HEK293 (cell line): ENCODE data around the gene PRR14L.

Experiments used
- ATF2 ChIP-seq: fragments of 450-650 bp; formaldehyde crosslinking; IDR thresholded peaks from 2 replicates; pipeline ENCODE4 v1.5.1; 2016; ENCODE audit warnings: missing biosample characterization, missing genetic modification characterization, low read depth
- CTCF ChIP-seq: fragments of 450-650 bp; formaldehyde crosslinking; IDR thresholded peaks from 2 replicates; pipeline ENCODE4 v1.5.1; 2016; ENCODE audit warnings: missing biosample characterization, missing genetic modification characterization
- ZSCAN30 ChIP-seq: fragments of 450-650 bp; IDR thresholded peaks from 2 replicates; pipeline ENCODE4 v1.5.1; 2018; ENCODE audit warnings: missing biosample characterization, mild to moderate bottlenecking, missing genetic modification characterization, moderate library complexity

GRCh38 chr22:31719850-31720471, 30.0 kb downstream of the PRR14L start:
- TF ChIP-seq ZSCAN30 (tag by site-specific recombination) (no peak), CTCF (tag by site-specific recombination) (no peak), ATF2 (tag by site-specific recombination) (no peak)
